GM18861 (cell line): ENCODE data around the gene LCK.
"Not testable (repeated sequence)": the region's sequence is repeated elsewhere in the genome, so short reads cannot be mapped to it uniquely, and the experiment has no call there.

Experiments
- ATAC-seq: cut with Tn5 transposase; IDR thresholded peaks from one replicate; pipeline ENCODE4 v1.9.1; 2021; ENCODE audit not compliant: unreplicated experiment

LCK gene

GRCh38 chr1:32239790-32240139 is 11.3 kb upstream of the LCK start:
- no peak for ATAC-seq

- ATAC-seq: no peak
Observed at GRCh38 chr1:32240140-32240951, 10.7 kb upstream of the LCK start.

- ATAC-seq: no peak
Observed at GRCh38 chr1:32241001-32241763, 9.9 kb upstream of the LCK start.

GRCh38 chr1:32242341-32242851 is 8.7 kb upstream of the LCK start:
- ATAC-seq: no peak

- ATAC-seq: no peak
Observed at GRCh38 chr1:32246888-32247273, 4.2 kb upstream of the LCK start, which contains the start of gene FAM167B. FAM167B (plus strand) TSS chr1:32247222; CDS start chr1:32247422, 200 bp downstream.

GRCh38 chr1:32247452-32247851 is 3.6 kb upstream of the LCK start:
- ATAC-seq: no peak

GRCh38 chr1:32247983-32248889 is 2.8 kb upstream of the LCK start:
- ATAC-seq: no peak

GRCh38 chr1:32249831-32250525 is 1.1 kb upstream of the LCK start:
- peak; percentile 36 for ATAC-seq

- peak; percentile 35 for ATAC-seq
Observed at GRCh38 chr1:32255072-32256071, 4.3 kb downstream of the LCK start.

GRCh38 chr1:32256473-32257226 is 5.6 kb downstream of the LCK start:
- ATAC-seq: no peak

GRCh38 chr1:32257227-32257508 is 6.1 kb downstream of the LCK start:
- ATAC-seq: no peak

- ATAC-seq: not testable (repeated sequence)
Observed at GRCh38 chr1:32263236-32263593, 12.2 kb downstream of the LCK start.

- peak; percentile 50 for ATAC-seq
Observed at GRCh38 chr1:32263744-32264143, 12.7 kb downstream of the LCK start.

- ATAC-seq: no peak
Observed at GRCh38 chr1:32265846-32266245, 14.8 kb downstream of the LCK start.

GRCh38 chr1:32266921-32267591 is 16.0 kb downstream of the LCK start:
- ATAC-seq: no peak

- no peak for ATAC-seq
Observed at GRCh38 chr1:32269744-32270143, 18.7 kb downstream of the LCK start.

- no peak for ATAC-seq
Observed at GRCh38 chr1:32272557-32273390, 21.7 kb downstream of the LCK start.
